Tibial artery (tissue), 4 donors: ENCODE measurements around the gene GDPGP1.
"Not testable (repeated sequence)": the region's sequence is repeated elsewhere in the genome, so short reads cannot be mapped to it uniquely, and the experiment has no call there.

ENCODE experiments used
- DNase-seq, 2 donors: peaks; one replicate each; pipeline ENCODE4 v3.0.0-alpha.2; 2019
- H3K27ac ChIP-seq, 2 donors: fragments of 200-600 bp; sonication (generic) in 1 of 2; 1 replicate in 1 of 2; 2 replicates in 1 of 2; pipeline ENCODE4 v1.5.1; 2018 to 2019; ENCODE audit warnings: mild to moderate bottlenecking in 1 of 2
- H3K27me3 ChIP-seq, 2 donors: fragments of 200-600 bp; sonication (generic) in 1 of 2; one replicate each; pipeline versions ENCODE4 v1.5.1 to v1.6.0; 2016 to 2019
- H3K36me3 ChIP-seq, 3 donors: fragments of 200-600 bp; sonication (generic) in 2 of 3; one replicate each; pipeline ENCODE4 v1.5.1; 2016 to 2019; ENCODE audit warnings: mild to moderate bottlenecking in 2 of 3
- H3K4me1 ChIP-seq, 4 donors: fragments of 200-600 bp; sonication (generic) in 2 of 4; 1 replicate in 3 of 4; 2 replicates in 1 of 4; pipeline ENCODE4 v1.5.1; 2016 to 2019
- H3K4me3 ChIP-seq, 2 donors: fragments of 200-600 bp; sonication (generic) in 1 of 2; 1 replicate in 1 of 2; 2 replicates in 1 of 2; pipeline ENCODE4 v1.5.1; 2018 to 2019; ENCODE audit warnings: mild to moderate bottlenecking in 2 of 2
- H3K9me3 ChIP-seq, 3 donors: fragments of 200-600 bp; sonication (generic) in 1 of 3; one replicate each; pipeline ENCODE4 v1.5.1; 2016 to 2019
- CTCF ChIP-seq, 2 experiments: fragments of 200-600 bp in 1 of 2; fragments of 450-650 bp in 1 of 2; IDR thresholded peaks; one replicate each; pipeline ENCODE4 v1.5.1; 2017 to 2019; ENCODE audit warnings: antibody characterized with exemption in 2 of 2, mild to moderate bottlenecking in 1 of 2, moderate library complexity in 1 of 2
- intact Hi-C: fragments of 100-400 bp; cut with DNase I; formaldehyde crosslinking; loops from one replicate; pipeline ENCODE4 v1.15.0; 2023; ENCODE audit warnings: low total_unique reads

The GDPGP1 gene

GRCh38 chr15:90249203-90249863 is 15.3 kb downstream of the GDPGP1 start, which contains the start of gene TTLL13:
Gene TTLL13, plus strand, starts transcription at chr15:90249556. Its CDS starts 1,075 bp downstream, at chr15:90250631.
- intact Hi-C loops: no loop called here
- no peaks in the 10 kb centered on the region for H3K27me3 ChIP-seq
- peak; percentile 94 to 97 for DNase-seq
- peak within 1 kb of the TSS; percentile 42 to 61 for H3K27ac ChIP-seq
- no peaks in the 10 kb centered on the region for H3K9me3 ChIP-seq
- no peaks in the 10 kb centered on the region for H3K36me3 ChIP-seq
- H3K4me3 ChIP-seq: peak within 1 kb of the TSS; percentile 52 to 67
- peaks cover 0 to 15% (median 11%) of the 10 kb centered on the region in 4 donors for H3K4me1 ChIP-seq
- no peak for TF ChIP-seq CTCF (IDR thresholded peaks at IDR 0.05)

GRCh38 chr15:90257776-90258175 is 23.8 kb downstream of the GDPGP1 start:
- intact Hi-C loops: no loop called here
- no peak for TF ChIP-seq CTCF (IDR thresholded peaks at IDR 0.05)
- Histone ChIP-seq H3K27ac (no peak overlapping the region), H3K9me3 (no peaks in the 10 kb centered on the region), H3K4me1 (no peaks in the 10 kb centered on the region), H3K4me3 (no peak overlapping the region), H3K27me3 (peaks cover 0 to 5% of the 10 kb centered on the region in 2 donors), H3K36me3 (no peaks in the 10 kb centered on the region)
- DNase-seq: no peak

GRCh38 chr15:90259524-90259923 is 25.5 kb downstream of the GDPGP1 start:
- TF ChIP-seq CTCF (IDR thresholded peaks at IDR 0.05): no peak
- peaks cover 0 to 5% of the 10 kb centered on the region in 2 donors for H3K27me3 ChIP-seq
- H3K9me3 ChIP-seq: no peaks in the 10 kb centered on the region
- no peak overlapping the region for H3K27ac ChIP-seq
- intact Hi-C loops: no loop called here
- no peak overlapping the region for H3K4me3 ChIP-seq
- H3K36me3 ChIP-seq: no peaks in the 10 kb centered on the region
- H3K4me1 ChIP-seq: peaks cover 0 to 5% (median 2%) of the 10 kb centered on the region in 4 donors
- no peak for DNase-seq

GRCh38 chr15:90260731-90261130 is 26.7 kb downstream of the GDPGP1 start:
- H3K27ac ChIP-seq, H3K9me3 ChIP-seq, H3K36me3 ChIP-seq, H3K27me3 ChIP-seq, intact Hi-C loops, H3K4me3 ChIP-seq, DNase-seq: not testable (repeated sequence)
- peaks cover 0 to 10% (median 4%) of the 10 kb centered on the region in 4 donors for H3K4me1 ChIP-seq

- Histone ChIP-seq H3K27me3 (peaks cover 0 to 5% of the 10 kb centered on the region in 2 donors), H3K4me3 (no peak overlapping the region), H3K4me1 (peaks cover 0 to 12% (median 6%) of the 10 kb centered on the region in 4 donors), H3K27ac (no peak overlapping the region), H3K9me3 (no peaks in the 10 kb centered on the region), H3K36me3 (no peaks in the 10 kb centered on the region)
- no peak for DNase-seq
- TF ChIP-seq CTCF (IDR thresholded peaks at IDR 0.05): no peak
- intact Hi-C loops: no loop called here
Observed at GRCh38 chr15:90261811-90262210, 27.8 kb downstream of the GDPGP1 start.

GRCh38 chr15:90262426-90262825 is 28.4 kb downstream of the GDPGP1 start:
- peaks cover 0 to under 1% (median 0%) of the 10 kb centered on the region in 3 donors for H3K36me3 ChIP-seq
- TF ChIP-seq CTCF (IDR thresholded peaks at IDR 0.05): no peak
- H3K27ac ChIP-seq: no peak overlapping the region
- peaks cover 0 to 19% (median 9%) of the 10 kb centered on the region in 4 donors for H3K4me1 ChIP-seq
- H3K9me3 ChIP-seq: no peaks in the 10 kb centered on the region
- H3K4me3 ChIP-seq: no peak overlapping the region
- intact Hi-C loops: no loop called here
- no peak for DNase-seq
- peaks cover 0 to under 1% of the 10 kb centered on the region in 2 donors for H3K27me3 ChIP-seq
